NCI-H1436 (cell line): ENCODE results near the gene PIEZO1.

Experiments used
- DNase-seq: peaks from one replicate; lab custom pipeline; 2025; lab: John Stamatoyannopoulos, UW

The PIEZO1 gene

GRCh38 chr16:88700636-88701482 lies 84.2 kb downstream of the PIEZO1 start:
- DNase-seq: no peak

- DNase-seq: no peak
These were observed 84.7 kb downstream of the PIEZO1 start for GRCh38 chr16:88700322-88700635.

GRCh38 chr16:88699180-88699579 lies 85.8 kb downstream of the PIEZO1 start:
- no peak for DNase-seq

GRCh38 chr16:88698646-88699045 lies 86.4 kb downstream of the PIEZO1 start:
- no peak for DNase-seq

- no peak for DNase-seq
These were observed 87.0 kb downstream of the PIEZO1 start for GRCh38 chr16:88697831-88698615.

GRCh38 chr16:88697116-88697830 lies 87.7 kb downstream of the PIEZO1 start:
- no peak for DNase-seq

GRCh38 chr16:88696441-88696840 lies 88.6 kb downstream of the PIEZO1 start:
- no peak for DNase-seq

- DNase-seq: no peak
These were observed 89.3 kb downstream of the PIEZO1 start for GRCh38 chr16:88695753-88696152.

- DNase-seq: no peak
These were observed 89.8 kb downstream of the PIEZO1 start for GRCh38 chr16:88695218-88695617.

- no peak for DNase-seq
These were observed 90.6 kb downstream of the PIEZO1 start for GRCh38 chr16:88694221-88695087.

GRCh38 chr16:88693420-88694177 lies 91.4 kb downstream of the PIEZO1 start:
- no peak for DNase-seq

GRCh38 chr16:88692861-88693260 lies 92.2 kb downstream of the PIEZO1 start:
- DNase-seq: no peak

GRCh38 chr16:88691924-88692560 lies 93.0 kb downstream of the PIEZO1 start:
- no peak for DNase-seq

GRCh38 chr16:88691129-88691813 lies 93.7 kb downstream of the PIEZO1 start:
- no peak for DNase-seq

- DNase-seq: no peak
These were observed 94.5 kb downstream of the PIEZO1 start for GRCh38 chr16:88690341-88691128.

- no peak for DNase-seq
These were observed 96.8 kb downstream of the PIEZO1 start for GRCh38 chr16:88688013-88688778.

- DNase-seq: no peak
These were observed 97.4 kb downstream of the PIEZO1 start for GRCh38 chr16:88687676-88688012.

GRCh38 chr16:88687254-88687576 lies 97.8 kb downstream of the PIEZO1 start:
- no peak for DNase-seq
